Iris pigment epithelial cell (primary cell): ENCODE measurements around the gene F5.

Experiments
- DNase-seq: peaks from one replicate; pipeline ENCODE4 v3.0.0-alpha.2; 2011; ENCODE audit warnings: low read depth

F5 gene

GRCh38 chr1:169588112-169588511 is 1.8 kb upstream of the F5 start:
- DNase-seq: no peak

- no peak for DNase-seq
Measured at GRCh38 chr1:169586067-169586394, 250 bp downstream of the F5 start.

DNA sequence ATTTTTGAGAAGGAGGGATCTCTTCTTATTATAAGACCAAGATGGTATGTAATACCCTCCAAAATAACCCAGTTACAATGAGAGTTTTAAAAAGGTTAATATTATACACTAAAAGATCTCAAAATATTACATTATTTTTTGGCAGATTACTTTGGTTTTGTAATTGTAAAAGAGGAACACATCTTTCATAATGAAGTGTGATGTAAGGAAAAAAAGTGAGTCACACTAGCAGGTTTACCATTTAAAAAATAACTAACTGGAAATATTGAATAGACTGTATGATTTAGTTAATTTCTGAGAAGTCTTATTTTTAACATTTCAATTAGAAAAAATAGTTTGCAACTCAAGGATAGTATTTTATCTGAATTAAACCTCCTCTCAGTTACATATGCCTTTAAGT is 1.1 kb downstream of the F5 start:
- DNase-seq: no peak

GRCh38 chr1:169584483-169585144 is 1.7 kb downstream of the F5 start:
- DNase-seq: no peak

DNA sequence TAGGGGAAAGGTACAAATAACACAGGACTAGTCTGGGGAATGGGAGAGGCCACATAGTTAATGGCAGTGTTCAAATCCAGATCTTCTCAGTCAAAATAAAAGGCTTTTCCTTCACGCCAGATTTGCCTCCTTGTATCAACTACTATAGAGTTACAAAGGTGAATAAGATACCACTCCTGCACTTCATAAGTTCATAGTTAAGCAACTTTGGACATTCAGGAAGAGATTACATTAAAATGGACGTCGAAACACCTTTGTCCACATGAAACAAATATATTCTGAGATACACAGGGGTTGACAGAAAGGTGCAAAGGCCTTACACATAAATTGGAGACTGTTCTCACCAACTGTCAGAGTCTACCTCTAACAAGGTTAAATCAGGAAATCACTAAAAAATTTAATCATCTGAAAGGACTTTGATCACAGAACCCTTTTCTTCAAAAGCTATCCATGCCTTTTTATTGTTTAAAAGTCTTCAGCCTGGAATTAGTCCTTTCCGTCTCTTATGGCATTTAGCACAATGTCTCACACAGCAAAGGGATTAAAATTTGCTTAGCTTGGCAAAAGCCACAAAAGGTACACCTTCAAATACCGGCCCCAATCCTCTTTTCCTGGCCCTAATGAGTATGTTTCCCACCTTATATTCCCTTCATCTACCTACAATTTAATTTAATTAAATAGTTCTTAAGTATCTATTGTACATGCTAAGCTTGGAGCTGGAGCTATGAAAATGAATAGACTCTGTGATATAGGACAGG is 8.1 kb downstream of the F5 start:
- no peak for DNase-seq

- DNase-seq: no peak
Measured at GRCh38 chr1:169576935-169577331, 9.3 kb downstream of the F5 start.

DNA sequence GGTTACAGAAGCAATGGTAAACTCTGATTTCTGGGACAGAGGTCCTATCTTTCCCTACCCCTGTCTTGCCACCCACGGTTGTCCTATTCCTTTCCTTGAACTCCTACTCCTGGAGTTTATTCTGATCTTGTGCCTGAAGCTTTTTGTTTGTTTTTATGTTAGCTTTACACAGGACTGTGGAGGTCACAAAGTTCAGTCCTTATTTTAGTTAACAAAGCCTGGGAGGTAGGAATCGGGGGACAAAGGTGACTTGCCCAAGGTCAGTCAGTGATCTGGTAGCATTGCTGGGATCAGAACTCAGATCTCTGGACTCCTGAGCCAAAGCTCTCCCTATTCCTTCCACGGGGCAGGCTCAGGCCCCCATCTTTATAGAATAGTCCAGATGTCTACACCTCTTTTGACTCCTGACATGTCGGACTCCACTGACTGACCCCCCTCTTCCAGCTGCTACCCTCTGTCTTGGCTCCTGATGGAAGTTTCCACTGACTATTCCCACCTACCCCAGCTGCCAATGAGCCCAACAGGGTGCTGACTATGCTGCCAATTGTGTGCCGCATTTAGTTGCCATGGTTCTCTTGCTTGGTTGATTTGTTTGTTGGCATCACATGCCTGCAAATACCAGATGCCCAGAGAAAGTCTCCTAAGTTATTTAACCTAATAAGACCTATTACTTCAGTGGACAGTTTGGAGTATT is 9.9 kb downstream of the F5 start:
- no peak for DNase-seq

DNA sequence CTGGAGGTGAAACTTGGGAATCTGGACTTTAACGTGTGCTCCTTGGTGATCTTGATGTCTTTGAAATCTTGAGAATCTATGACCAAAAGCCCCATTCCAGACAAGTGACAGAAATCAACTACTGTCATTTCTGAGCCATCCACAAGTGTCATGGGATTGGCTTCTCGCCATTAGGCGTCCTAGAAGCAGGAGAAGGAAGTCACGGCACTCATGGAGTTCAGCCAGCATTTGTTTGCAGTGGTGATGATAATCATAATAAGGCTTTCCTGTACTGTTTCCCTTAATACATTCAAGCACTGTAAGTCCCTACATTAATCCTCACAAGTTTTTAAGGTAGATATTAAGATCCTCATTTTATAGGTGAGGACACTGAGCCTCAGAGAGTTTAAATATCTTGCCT is 11.9 kb downstream of the F5 start:
- DNase-seq: no peak

DNA sequence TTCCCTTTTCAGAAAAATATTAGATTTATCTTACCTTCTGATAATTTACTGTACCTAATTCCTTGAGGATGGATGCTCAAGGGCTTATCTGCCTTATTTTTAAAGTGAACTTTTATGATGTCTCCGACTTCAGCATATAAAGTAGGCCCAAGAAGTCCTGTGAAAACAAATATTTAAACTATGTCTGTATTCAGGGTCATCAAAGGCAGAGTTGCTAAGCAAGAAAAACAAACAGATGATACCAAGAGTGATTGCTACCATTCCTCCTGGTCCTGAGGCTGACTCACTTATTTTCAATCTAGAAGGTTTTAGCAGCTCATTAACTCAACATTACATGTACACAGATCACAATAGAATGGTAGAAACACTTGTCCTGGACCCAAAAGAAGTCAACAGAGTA is 14.1 kb downstream of the F5 start:
- DNase-seq: peak; percentile 64

DNA sequence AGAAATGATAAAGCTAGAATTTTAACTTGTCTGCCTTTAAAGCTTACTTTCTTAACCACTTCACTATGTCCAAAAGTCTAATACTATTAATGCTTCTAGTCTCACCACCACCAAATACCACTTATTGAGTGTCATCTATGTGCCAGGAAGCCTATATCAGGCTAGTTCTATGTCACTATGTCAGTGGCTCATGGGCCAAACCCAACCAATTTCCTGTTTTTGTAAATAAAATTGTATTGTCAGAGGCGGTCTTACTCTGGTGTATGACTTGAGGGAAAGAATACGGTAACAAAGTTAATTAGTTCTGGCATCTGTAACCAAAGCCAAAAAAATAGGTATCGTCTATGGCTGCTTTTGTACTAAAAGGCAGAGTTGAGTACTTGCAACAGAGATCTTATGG is 14.8 kb downstream of the F5 start:
- no peak for DNase-seq

DNA sequence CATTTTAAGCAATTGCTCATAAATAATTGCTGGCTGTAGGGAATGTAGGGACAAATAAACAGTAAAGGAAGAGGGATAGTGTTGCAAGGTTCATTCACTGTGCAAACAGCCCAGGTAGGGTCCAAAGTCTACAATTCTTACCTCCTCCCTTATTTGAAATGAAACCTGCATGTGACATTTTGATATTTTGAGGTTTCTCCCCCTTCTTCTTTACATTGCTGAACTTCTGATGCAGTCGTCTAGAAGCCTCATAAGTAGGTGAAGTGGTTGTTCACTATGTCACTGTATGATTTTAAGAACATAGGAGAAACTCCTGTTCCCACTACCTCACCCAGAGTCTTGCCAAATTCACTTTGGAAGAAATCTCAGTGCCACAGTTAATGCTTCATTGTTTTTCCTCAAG is 16.1 kb downstream of the F5 start:
- DNase-seq: no peak

GRCh38 chr1:169568497-169568896 is 17.8 kb downstream of the F5 start:
- DNase-seq: no peak

DNA sequence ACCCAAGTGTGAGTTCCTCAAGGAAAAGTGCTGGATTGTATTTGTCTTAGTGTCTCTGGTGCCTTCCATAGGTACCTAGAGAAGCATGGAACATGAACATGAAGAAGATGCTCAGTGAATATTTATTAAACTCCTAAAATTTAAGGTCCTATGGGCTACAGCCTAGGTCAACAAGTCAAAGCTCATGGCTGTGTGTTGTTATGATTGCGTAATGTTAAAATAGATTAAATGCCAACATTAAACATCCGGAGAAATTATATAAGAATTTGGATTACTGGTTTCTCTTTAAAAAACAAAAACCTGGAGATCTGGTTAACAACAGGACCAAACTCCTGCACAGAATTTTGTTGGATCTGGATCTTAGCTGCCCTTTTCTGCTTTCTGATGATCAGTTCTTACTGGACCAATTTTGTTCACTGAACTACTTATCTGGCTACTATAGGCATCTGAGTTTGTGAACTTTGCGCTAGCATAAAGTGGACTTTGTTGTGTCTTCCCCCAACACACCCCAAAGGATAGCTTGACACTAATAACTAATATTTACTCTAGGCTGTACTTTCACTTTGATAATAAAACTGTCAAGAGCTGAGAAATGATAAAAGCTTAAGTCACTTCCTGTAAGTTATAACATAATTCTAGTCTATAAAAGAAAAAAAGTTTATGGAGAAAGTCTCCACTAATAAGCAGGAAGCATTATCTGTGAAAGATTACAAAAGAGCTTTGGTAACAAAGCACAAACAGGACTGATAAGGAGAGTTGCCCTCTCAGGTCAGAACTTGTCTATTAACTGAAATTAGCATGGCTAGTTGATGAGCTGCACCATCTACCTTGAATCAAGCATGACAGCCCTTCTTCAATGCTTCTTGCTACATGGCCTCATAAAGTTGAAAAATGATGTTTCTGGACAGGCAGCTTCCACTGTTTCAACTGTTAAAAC is 20.7 kb downstream of the F5 start:
- DNase-seq: peak; percentile 2

- DNase-seq: no peak
Measured at GRCh38 chr1:169563650-169564049, 22.6 kb downstream of the F5 start.

DNA sequence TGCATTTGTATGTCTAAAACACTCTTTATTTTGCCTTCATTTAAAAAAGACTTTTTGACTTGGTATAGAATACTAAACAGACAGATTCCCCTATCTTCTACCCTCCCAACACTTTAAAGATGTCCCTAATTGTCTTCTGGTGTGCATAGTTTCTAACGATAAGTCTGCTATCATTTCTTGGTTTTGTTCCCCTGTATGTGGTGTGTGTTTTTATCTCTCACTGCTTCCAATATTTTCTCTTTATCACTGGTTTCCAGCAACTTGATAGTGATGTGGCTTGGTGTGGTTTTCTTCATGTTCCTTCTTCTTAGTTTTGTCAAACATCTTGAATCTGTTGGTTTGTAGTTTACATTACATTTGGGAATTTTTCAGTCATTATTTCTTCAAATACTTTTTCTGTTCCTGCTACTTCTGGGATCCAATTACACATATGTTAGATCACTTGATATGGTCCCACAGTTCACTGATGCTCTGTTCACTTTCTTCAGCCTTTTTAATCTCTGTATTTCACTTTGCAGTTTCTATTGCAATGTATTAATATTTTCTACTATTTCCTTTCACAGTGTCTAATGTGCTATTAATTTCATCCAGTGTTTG is 23.2 kb downstream of the F5 start:
- no peak for DNase-seq

GRCh38 chr1:169561692-169562091 is 24.6 kb downstream of the F5 start:
- DNase-seq: no peak

DNA sequence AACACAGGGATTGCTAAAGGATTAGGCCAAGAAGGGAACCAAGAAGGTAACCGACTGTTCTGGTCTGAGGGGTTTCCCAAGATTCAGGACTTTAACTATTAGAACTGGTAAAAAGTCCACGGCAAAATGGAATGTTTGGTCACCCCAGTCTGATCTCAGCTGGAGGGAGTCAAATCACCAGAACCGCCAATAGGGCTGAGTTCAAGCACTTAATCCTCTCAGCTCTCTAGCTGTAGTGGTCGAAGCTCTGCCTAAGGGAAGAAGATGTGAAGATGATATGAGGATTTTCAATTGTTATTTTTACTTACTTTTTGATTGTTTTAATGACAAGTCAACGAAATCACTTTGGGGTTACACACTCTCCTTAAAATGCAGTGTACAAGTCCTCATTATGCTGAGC is 29.1 kb downstream of the F5 start:
- no peak for DNase-seq

DNA sequence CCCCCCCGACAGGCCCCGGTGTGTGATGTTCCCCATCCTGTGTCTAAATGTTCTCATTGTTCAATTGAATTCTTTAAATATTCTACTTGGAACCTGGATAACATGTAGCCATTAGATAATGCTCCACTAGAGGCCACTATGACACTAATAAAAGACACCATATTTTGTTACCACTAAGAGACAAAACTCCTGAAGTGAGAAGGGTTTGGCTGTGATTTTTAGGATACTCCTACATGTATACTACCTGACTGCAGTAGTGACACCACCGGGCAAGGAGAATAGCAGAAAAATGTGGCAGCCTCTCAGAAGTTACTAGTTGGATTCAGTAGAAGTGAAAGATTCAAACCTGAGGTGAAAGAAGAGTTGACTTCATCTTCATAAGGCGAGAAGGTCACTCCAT is 36.0 kb downstream of the F5 start:
- peak; percentile 55 for DNase-seq

DNA sequence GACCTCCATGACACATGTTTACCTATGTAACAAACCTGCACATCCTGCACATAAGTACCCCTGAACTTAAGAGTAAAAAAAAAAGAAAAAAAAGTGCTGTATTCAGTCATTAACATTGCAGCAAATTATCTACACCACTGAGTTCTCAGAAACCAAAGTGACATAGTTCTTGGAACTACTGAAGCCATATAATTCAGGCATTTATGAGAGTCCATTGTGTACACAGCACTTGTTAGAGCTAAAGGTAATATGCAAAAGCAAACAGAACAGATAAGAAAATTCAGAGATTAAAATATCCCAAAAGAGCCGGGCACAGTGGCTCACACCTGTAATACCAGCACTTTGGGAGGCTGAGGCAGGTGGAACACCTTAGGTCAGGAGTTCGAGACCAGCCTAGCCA is 38.0 kb downstream of the F5 start:
- DNase-seq: no peak

DNA sequence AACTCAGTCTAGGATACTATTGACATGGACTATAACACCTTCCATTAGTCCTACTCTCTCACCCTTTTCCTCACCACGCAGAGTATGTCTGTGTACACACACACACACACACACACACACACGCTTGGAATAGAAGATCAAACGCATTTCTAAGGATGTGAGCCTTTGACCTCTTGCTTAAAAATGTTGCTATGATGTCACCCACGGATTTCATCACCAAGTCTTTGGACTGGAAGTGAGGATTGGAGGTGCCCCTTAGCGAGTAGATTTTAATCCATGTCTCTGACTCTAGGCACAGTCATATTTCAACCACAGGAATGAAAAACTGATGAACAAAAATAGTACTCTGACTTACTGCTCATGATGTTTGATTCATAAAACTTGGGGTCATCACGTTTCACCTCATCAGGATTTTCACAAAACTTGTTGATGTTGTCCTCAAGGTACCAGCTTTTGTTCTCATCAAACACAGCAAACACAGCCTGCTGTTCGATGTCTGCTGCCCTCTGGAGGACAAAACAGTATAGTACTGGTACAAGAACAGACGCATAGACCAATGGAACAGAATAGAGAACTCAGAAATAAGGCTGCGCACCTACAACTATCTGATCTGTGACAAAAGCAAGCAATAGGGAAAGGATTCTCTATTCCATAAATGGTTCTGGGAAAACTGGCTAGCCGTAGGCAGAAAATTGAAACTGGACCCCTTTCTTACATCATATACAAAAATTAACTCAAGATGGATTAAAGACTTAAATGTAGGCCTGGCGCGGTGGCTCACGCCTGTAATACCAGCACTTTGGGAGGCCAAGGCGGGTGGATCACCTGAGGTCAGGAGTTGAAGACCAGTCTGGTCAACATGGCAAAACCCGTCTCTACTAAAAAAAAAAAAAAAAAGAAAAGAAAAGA is 39.9 kb downstream of the F5 start:
- peak; percentile 95 for DNase-seq

DNA sequence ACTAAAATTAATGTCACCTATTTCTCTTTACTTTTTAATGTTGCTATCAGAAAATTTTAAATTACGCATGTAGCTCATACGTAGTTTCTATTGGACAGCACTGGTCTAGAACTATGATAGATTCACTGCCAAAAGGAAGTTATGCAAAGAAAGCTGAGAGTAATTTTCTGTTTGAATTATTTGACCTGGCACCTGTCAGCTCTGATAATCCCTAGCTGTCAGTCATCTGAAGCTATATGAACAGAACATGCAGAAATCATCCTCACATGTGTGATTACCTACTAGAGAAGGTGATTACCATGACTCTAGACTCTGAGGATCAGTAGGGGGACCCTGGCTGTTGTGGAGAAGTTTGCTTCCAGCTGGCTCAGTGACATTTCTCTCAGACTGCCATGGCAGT is 40.8 kb downstream of the F5 start:
- DNase-seq: no peak
